HEK293 (cell line): ENCODE data around the gene LYST.

ENCODE experiments used
- CTCF ChIA-PET: fragments of 350-600 bp; formaldehyde crosslinking; extraction: SDS; loops from one replicate; lab custom pipeline; 2021; ENCODE audit warnings: antibody characterized with exemption; lab: Yijun Ruan, JAX
- POLR2A ChIA-PET: fragments of 300-600 bp; formaldehyde crosslinking; extraction: SDS; loops from one replicate; lab custom pipeline; 2020; ENCODE audit warnings: antibody characterized with exemption, inconsistent platforms; lab: Yijun Ruan, JAX
- H3K27ac ChIP-seq: fragments of 200-500 bp; sonication (Bioruptor generic); 2 replicates; pipeline ENCODE4 v1.5.1; 2014; ENCODE audit warnings: low read depth, low read length, control low read depth, inconsistent platforms; ENCODE audit errors: extremely low read depth
- H3K36me3 ChIP-seq, 2 experiments: fragments of 200-500 bp in 1 of 2; sonication (Bioruptor generic) in 1 of 2; 1 replicate in 1 of 2; 2 replicates in 1 of 2; pipeline ENCODE4 v1.5.1; 2014 to 2017; ENCODE audit warnings: inconsistent platforms in 2 of 2, low read length in 2 of 2; ENCODE audit not compliant: control insufficient read depth in 2 of 2, insufficient read depth in 1 of 2
- H3K4me1 ChIP-seq: fragments of 200-500 bp; sonication (Bioruptor generic); 2 replicates; pipeline ENCODE4 v1.5.1; 2014; ENCODE audit warnings: mild to moderate bottlenecking, low read length, inconsistent platforms; ENCODE audit not compliant: control insufficient read depth, insufficient read depth
- H3K4me3 ChIP-seq: 2 replicates; pipeline ENCODE4 v1.5.1; 2011; ENCODE audit warnings: low read depth, mild to moderate bottlenecking, control low read depth, low read length, moderate library complexity
- H3K9me3 ChIP-seq: fragments of 200-500 bp; sonication (Bioruptor generic); 2 replicates; pipeline ENCODE4 v1.5.1; 2014; ENCODE audit warnings: low read depth, low read length, inconsistent platforms; ENCODE audit not compliant: control insufficient read depth, insufficient read depth
- MEIS1 ChIP-seq: sonication (generic); formaldehyde crosslinking; IDR thresholded peaks from 2 replicates; pipeline ENCODE4 v1.8.1; 2022; ENCODE audit warnings: missing genetic modification reagents, mild to moderate bottlenecking, borderline replicate concordance
- OSR2 ChIP-seq: fragments of 450-650 bp; formaldehyde crosslinking; IDR thresholded peaks from 2 replicates; pipeline ENCODE4 v1.5.1; 2016; ENCODE audit warnings: missing biosample characterization, missing genetic modification characterization
- PRDM1 ChIP-seq: fragments of 450-650 bp; formaldehyde crosslinking; IDR thresholded peaks from 2 replicates; pipeline ENCODE4; 2016; ENCODE audit warnings: missing biosample characterization, missing genetic modification characterization
- SCRT1 ChIP-seq: fragments of 450-650 bp; formaldehyde crosslinking; IDR thresholded peaks from 2 replicates; pipeline ENCODE4 v1.5.1; 2016; ENCODE audit warnings: missing biosample characterization, missing genetic modification characterization, borderline replicate concordance
- SCRT2 ChIP-seq: fragments of 450-650 bp; formaldehyde crosslinking; IDR thresholded peaks from 2 replicates; pipeline ENCODE4 v1.5.1; 2016; ENCODE audit warnings: missing biosample characterization, missing genetic modification characterization
- ZNF132 ChIP-seq: fragments of 450-650 bp; formaldehyde crosslinking; IDR thresholded peaks from 2 replicates; pipeline ENCODE4 v1.5.1; 2017; ENCODE audit warnings: missing biosample characterization, missing genetic modification characterization, borderline replicate concordance
- ZNF133 ChIP-seq: fragments of 450-650 bp; formaldehyde crosslinking; IDR thresholded peaks from 2 replicates; pipeline ENCODE4 v1.5.1; 2016; ENCODE audit warnings: missing biosample characterization, missing genetic modification characterization
- ZNF2 ChIP-seq: fragments of 450-650 bp; formaldehyde crosslinking; IDR thresholded peaks from 2 replicates; pipeline ENCODE4 v1.5.1; 2016; ENCODE audit warnings: missing biosample characterization, missing genetic modification characterization
- ZNF274 ChIP-seq, 2 experiments: fragments of 200-500 bp in 1 of 2; fragments of 450-650 bp in 1 of 2; sonication (Bioruptor generic) in 1 of 2; formaldehyde crosslinking in 1 of 2; IDR thresholded peaks; 2 replicates each; pipeline versions ENCODE4 v1.5.1 to v1.6.1; 2014 to 2016; ENCODE audit warnings: borderline replicate concordance in 1 of 2, inconsistent platforms in 1 of 2, low read length in 1 of 2, missing biosample characterization in 1 of 2, missing genetic modification characterization in 1 of 2
- ZNF335 ChIP-seq: fragments of 450-650 bp; formaldehyde crosslinking; conservative IDR thresholded peaks from 2 replicates; pipeline ENCODE4 v1.5.1; 2016; ENCODE audit warnings: missing biosample characterization, missing genetic modification characterization
- ZNF529 ChIP-seq: fragments of 450-650 bp; formaldehyde crosslinking; IDR thresholded peaks from 2 replicates; pipeline ENCODE4 v1.5.1; 2017; ENCODE audit warnings: missing genetic modification characterization, missing biosample characterization; ENCODE audit not compliant: insufficient replicate concordance
- ZNF561 ChIP-seq: fragments of 450-650 bp; IDR thresholded peaks from 2 replicates; pipeline ENCODE4 v1.5.1; 2018; ENCODE audit warnings: missing biosample characterization, missing genetic modification characterization, borderline replicate concordance
- ZNF660 ChIP-seq: fragments of 450-650 bp; IDR thresholded peaks from 2 replicates; pipeline ENCODE4 v1.5.1; 2018; ENCODE audit warnings: missing biosample characterization, mild to moderate bottlenecking, missing genetic modification characterization
- ZSCAN30 ChIP-seq: fragments of 450-650 bp; IDR thresholded peaks from 2 replicates; pipeline ENCODE4 v1.5.1; 2018; ENCODE audit warnings: missing biosample characterization, mild to moderate bottlenecking, missing genetic modification characterization, moderate library complexity
- TF ChIP-seq, protein P1 (sequence below): fragments of 450-650 bp; formaldehyde crosslinking; IDR thresholded peaks from 2 replicates; pipeline ENCODE4 v1.5.1; 2016; ENCODE audit warnings: missing biosample characterization, missing genetic modification characterization
- TF ChIP-seq, protein P2 (sequence below): fragments of 450-650 bp; formaldehyde crosslinking; IDR thresholded peaks from 2 replicates; pipeline ENCODE4 v1.5.1; 2017; ENCODE audit warnings: missing biosample characterization, missing genetic modification characterization
- TF ChIP-seq, protein P3 (sequence below): fragments of 450-650 bp; formaldehyde crosslinking; IDR thresholded peaks from 2 replicates; pipeline ENCODE4 v1.5.1; 2017; ENCODE audit warnings: missing biosample characterization, missing genetic modification characterization
- TF ChIP-seq, protein P4 (sequence below): fragments of 450-650 bp; formaldehyde crosslinking; IDR thresholded peaks from 2 replicates; pipeline ENCODE4 v1.5.1; 2016; ENCODE audit warnings: missing biosample characterization, missing genetic modification characterization

LYST gene

DNA sequence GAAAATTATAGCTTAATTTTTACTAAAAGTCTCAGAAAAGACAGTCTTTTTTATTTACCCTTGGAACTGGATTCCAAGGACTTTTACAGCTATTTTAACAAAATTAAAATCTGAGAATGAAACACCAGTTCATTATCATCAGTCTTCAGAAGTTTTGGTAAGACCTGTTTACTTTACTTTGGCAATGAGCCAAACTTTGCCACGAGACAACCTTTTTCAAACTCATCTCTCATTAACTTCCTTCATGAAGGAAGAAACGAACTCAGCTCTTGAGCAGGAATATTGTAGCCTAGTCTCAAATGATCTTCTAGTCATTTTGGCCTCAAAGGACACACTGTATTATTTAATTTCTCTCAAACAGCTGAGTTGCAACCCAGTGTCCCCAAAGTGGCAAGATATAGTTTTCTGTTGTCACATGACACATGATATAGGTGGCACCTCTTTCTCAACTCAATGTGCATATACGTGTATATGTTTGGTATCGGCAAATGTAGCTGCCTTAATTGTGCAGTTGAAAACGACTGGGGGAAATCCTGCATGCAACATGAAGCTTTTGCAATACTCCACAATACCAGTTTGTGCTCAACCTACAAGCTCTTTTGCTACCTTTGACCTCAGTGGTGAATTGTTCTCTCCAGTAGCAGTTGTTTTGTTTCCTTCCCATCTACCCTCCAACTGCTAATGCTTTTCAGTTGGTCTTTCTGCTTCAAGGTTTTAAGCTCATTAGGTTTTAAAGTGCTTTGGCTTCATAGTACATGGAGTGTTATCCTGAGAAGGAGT, 208.8 kb downstream of the LYST start (continued):
- TF ChIP-seq, protein P1, sequence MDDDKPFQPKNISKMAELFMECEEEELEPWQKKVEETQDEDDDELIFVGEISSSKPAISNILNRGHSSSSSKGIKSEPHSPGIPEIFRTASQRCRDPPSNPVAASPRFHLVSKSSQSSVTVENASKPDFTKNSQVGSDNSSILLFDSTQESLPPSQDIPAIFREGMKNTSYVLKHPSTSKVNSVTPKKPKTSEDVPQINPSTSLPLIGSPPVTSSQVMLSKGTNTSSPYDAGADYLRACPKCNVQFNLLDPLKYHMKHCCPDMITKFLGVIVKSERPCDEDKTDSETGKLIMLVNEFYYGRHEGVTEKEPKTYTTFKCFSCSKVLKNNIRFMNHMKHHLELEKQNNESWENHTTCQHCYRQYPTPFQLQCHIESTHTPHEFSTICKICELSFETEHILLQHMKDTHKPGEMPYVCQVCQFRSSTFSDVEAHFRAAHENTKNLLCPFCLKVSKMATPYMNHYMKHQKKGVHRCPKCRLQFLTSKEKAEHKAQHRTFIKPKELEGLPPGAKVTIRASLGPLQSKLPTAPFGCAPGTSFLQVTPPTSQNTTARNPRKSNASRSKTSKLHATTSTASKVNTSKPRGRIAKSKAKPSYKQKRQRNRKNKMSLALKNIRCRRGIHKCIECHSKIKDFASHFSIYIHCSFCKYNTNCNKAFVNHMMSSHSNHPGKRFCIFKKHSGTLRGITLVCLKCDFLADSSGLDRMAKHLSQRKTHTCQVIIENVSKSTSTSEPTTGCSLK (tag by site-specific recombination): no peak
- TF ChIP-seq ZNF660: 0 out of 2 replicates have a peak, but pooled peaks have one; percentile 39
- TF ChIP-seq, protein P2, sequence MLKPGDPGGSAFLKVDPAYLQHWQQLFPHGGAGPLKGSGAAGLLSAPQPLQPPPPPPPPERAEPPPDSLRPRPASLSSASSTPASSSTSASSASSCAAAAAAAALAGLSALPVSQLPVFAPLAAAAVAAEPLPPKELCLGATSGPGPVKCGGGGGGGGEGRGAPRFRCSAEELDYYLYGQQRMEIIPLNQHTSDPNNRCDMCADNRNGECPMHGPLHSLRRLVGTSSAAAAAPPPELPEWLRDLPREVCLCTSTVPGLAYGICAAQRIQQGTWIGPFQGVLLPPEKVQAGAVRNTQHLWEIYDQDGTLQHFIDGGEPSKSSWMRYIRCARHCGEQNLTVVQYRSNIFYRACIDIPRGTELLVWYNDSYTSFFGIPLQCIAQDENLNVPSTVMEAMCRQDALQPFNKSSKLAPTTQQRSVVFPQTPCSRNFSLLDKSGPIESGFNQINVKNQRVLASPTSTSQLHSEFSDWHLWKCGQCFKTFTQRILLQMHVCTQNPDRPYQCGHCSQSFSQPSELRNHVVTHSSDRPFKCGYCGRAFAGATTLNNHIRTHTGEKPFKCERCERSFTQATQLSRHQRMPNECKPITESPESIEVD (tag by site-specific recombination): 0 out of 2 replicates have a peak, but pooled peaks have one; percentile 33
- no peak for TF ChIP-seq ZNF561 (tag by site-specific recombination)
- TF ChIP-seq ZNF132 (tag by site-specific recombination): 0 out of 2 replicates have a peak, but pooled peaks have one; percentile 18
- peak; percentile 30 for TF ChIP-seq ZNF529 (tag by site-specific recombination)
- TF ChIP-seq, protein P3, sequence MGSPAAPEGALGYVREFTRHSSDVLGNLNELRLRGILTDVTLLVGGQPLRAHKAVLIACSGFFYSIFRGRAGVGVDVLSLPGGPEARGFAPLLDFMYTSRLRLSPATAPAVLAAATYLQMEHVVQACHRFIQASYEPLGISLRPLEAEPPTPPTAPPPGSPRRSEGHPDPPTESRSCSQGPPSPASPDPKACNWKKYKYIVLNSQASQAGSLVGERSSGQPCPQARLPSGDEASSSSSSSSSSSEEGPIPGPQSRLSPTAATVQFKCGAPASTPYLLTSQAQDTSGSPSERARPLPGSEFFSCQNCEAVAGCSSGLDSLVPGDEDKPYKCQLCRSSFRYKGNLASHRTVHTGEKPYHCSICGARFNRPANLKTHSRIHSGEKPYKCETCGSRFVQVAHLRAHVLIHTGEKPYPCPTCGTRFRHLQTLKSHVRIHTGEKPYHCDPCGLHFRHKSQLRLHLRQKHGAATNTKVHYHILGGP (tag by site-specific recombination): peak; percentile 45
- no peak for TF ChIP-seq ZSCAN30 (tag by site-specific recombination)
- TF ChIP-seq, all 188 proteins: peak for 12

DNA sequence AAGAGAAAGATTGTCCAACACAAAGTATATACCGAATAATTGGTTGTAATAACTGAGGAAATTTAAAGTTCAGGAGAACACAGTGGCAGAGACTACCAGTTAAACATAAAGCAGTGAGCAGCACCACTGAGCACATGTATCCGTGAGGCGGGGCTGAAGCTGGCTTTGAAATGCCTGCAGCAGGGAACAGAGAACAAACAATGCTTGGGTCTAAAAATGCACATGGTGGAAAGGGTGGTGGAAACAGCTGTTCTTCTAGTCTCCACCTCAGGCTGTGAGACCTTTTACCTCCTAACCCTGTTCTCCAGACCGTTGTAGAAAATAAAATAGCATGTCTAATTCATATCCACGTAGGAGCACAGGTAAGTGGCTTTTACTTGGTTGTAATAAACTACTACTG, 209.4 kb downstream of the LYST start:
- no peaks in the 10 kb centered on the region; a peak in 1 of 3 replicates for H3K36me3 ChIP-seq
- H3K4me1 ChIP-seq: 0 out of 2 replicates have a peak, but pooled peaks cover 3% of the 10 kb centered on the region
- H3K27ac ChIP-seq: no peak overlapping the region
- no peaks in the 10 kb centered on the region for H3K9me3 ChIP-seq
- H3K4me3 ChIP-seq: no peak overlapping the region
- ChIA-PET CTCF (interaction anchor here (0.7 to 1.4 kb wide), 2 partner anchors 127 to 1348 kb away, joined by 3 read pairs; no protein-coding TSS in a partner anchor), POLR2A (no interaction called here)
- TF ChIP-seq ZNF335: peak; percentile 54
- no peak for TF ChIP-seq MEIS1 (CRISPR knock-in tag)

DNA sequence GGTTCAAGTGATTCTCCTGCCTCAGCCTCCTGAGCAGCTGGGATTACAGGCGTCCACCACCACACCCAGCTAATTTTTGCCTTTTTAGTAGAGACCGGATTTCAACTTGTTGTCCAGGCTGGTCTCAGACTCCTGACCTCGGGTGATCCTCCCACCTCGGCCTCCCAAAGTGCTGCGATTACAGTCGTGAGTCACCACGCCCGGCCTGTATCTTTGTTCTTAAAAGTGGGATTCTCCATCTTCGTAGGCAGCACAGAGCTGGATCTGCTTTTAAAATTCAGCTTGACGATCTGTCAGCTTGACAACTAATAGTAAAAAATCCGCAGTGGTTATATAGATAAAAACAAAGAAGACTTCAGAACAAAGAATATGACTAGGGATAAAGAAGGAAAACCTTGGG, 214.3 kb downstream of the LYST start:
- Histone ChIP-seq H3K9me3 (no peaks in the 10 kb centered on the region), H3K27ac (no peak overlapping the region), H3K4me3 (no peak overlapping the region), H3K36me3 (no peaks in the 10 kb centered on the region; a peak in 1 of 3 replicates), H3K4me1 (peaks cover 3% of the 10 kb centered on the region; the same call in 1 of the 2 replicates)
- no peak for TF ChIP-seq PRDM1 (tag by site-specific recombination)
- ChIA-PET CTCF (no interaction called here), POLR2A (no interaction called here)

DNA sequence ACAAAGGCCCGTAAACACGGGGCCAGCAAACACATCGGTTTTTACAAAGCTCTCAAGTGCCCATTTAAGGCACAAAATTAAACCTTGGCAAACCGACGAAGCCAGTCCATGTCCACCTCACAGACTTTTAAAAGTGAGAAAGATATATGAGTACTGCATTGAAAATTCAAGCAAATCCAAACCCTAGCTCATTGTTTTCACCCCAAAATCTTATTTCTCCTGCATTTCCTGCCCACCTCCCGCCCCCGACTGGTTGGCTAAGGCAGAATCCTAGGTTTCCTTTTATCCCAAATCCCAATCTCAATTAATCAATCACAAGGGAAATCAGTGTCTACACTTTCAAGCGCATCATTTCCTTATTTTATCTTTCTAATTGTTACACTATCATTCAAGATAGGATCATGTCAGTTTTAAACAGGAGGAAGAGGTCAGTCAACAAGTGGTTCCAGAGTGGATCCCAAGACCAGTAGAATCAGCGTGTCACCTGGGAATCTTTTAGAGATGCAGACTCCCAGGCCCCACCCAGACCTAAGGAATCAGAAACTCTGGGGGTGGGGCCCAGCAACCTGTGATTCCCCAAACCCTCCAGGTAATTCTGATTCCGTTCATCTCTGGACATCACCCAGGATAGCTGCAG, 215.4 kb downstream of the LYST start:
- Histone ChIP-seq H3K4me3 (no peak overlapping the region), H3K27ac (no peak overlapping the region), H3K36me3 (no peaks in the 10 kb centered on the region; a peak in 1 of 3 replicates), H3K4me1 (peaks cover 3% of the 10 kb centered on the region; the same call in 1 of the 2 replicates), H3K9me3 (no peaks in the 10 kb centered on the region)
- POLR2A ChIA-PET: no interaction called here
- CTCF ChIA-PET: interaction anchor here (0.6 kb wide), 3 partner anchors 10 to 827 kb away, joined by 4 to 8 read pairs (median 5); no protein-coding TSS in a partner anchor
- TF ChIP-seq SCRT1 (tag by site-specific recombination): peak; percentile 62
- TF ChIP-seq OSR2 (tag by site-specific recombination): no peak
- no peak for TF ChIP-seq ZNF274 (IDR thresholded peaks at IDR 0.05; ENCODE audit: low read length)
- no peak for TF ChIP-seq ZNF274 (tag by site-specific recombination; IDR thresholded peaks at IDR 0.05; ENCODE audit: borderline replicate concordance)
- no peak for TF ChIP-seq ZNF133
- no peak for TF ChIP-seq ZNF2 (tag by site-specific recombination)
- TF ChIP-seq, protein P4, sequence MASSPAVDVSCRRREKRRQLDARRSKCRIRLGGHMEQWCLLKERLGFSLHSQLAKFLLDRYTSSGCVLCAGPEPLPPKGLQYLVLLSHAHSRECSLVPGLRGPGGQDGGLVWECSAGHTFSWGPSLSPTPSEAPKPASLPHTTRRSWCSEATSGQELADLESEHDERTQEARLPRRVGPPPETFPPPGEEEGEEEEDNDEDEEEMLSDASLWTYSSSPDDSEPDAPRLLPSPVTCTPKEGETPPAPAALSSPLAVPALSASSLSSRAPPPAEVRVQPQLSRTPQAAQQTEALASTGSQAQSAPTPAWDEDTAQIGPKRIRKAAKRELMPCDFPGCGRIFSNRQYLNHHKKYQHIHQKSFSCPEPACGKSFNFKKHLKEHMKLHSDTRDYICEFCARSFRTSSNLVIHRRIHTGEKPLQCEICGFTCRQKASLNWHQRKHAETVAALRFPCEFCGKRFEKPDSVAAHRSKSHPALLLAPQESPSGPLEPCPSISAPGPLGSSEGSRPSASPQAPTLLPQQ (tag by site-specific recombination): no peak
- peak; percentile 87 for TF ChIP-seq SCRT2 (tag by site-specific recombination)
